A549 (cell line): ENCODE measurements around the gene ONECUT3. TPM values are rescaled to one million over a fixed set of nuclear protein-coding genes. Genes with fewer than 3 reads are reported as not detected.

Experiments used
- ATAC-seq, 2 experiments: fragments of 200-7000 bp in 1 of 2; fragments of >200 bp in 1 of 2; cut with Nextera tagmentation in 1 of 2; cut with Tn5 transposase in 1 of 2; 3 replicates each; pipeline versions ENCODE4 v1.8.0 to v1.9.1; 2018 to 2020; ENCODE audit warnings: mild to moderate bottlenecking in 1 of 2, moderate library complexity in 1 of 2
- CTCF ChIA-PET: fragments of 300-600 bp; sonication (Branson Sonifier 250); formaldehyde crosslinking; extraction: SDS; loops from one replicate; lab custom pipeline; 2021; ENCODE audit warnings: antibody characterized with exemption, inconsistent platforms; lab: Yijun Ruan, JAX
- POLR2A ChIA-PET: fragments of 350-600 bp; formaldehyde crosslinking; extraction: SDS; loops from one replicate; lab custom pipeline; 2021; ENCODE audit warnings: antibody characterized with exemption, inconsistent platforms; lab: Yijun Ruan, JAX
- DNase-seq, 2 experiments: peaks; one replicate each; pipeline versions ENCODE4 v3.0.0 to v3.0.0-alpha.2; 2011 to 2016; ENCODE audit warnings: low read depth in 1 of 2, low spot score in 1 of 2
- FAIRE-seq: peaks from 2 replicates; lab custom pipeline; 2011; peaks lifted over from hg19 to GRCh38; lab: Jason Lieb, UNC
- H3K27ac ChIP-seq, 2 experiments: fragments of >200 bp; sonication (Bioruptor Twin); formaldehyde crosslinking; 3 replicates each; pipeline ENCODE4 v1.5.1; 2016 to 2017
- H3K4me1 ChIP-seq: fragments of >200 bp; sonication (Bioruptor Twin); formaldehyde crosslinking; 3 replicates; pipeline ENCODE4 v1.6.1; 2016
- H3K4me2 ChIP-seq: fragments of >200 bp; sonication (Bioruptor Twin); formaldehyde crosslinking; 3 replicates; pipeline ENCODE4 v1.6.1; 2016
- H3K4me3 ChIP-seq: fragments of >200 bp; sonication (Bioruptor Twin); formaldehyde crosslinking; 3 replicates; pipeline ENCODE4 v1.5.1; 2016
- H3K9me3 ChIP-seq: fragments of >200 bp; sonication (Bioruptor Twin); formaldehyde crosslinking; 3 replicates; pipeline ENCODE4 v1.6.1; 2016
- ATOH8 ChIP-seq: fragments of 250-450 bp; sonication (Bioruptor Pico); IDR thresholded peaks from 2 replicates; pipeline ENCODE4 v1.5.0; 2020; ENCODE audit warnings: low read depth, mild to moderate bottlenecking, moderate library complexity
- BCL3 ChIP-seq: fragments of >200 bp; sonication (Bioruptor Twin); formaldehyde crosslinking; IDR thresholded peaks from 3 replicates; pipeline ENCODE4 v1.6.1; 2016
- BHLHE40 ChIP-seq: IDR thresholded peaks from 2 replicates; pipeline ENCODE4 v1.6.1; 2012; ENCODE audit warnings: low read depth, low read length, inconsistent platforms
- ELK1 ChIP-seq: fragments of 150-350 bp; IDR thresholded peaks from 2 replicates; pipeline ENCODE4 v1.6.1; 2014; ENCODE audit warnings: low read depth, mild to moderate bottlenecking, low read length
- ESRRA ChIP-seq: fragments of 150-350 bp; IDR thresholded peaks from 2 replicates; pipeline ENCODE4 v1.6.1; 2014; ENCODE audit warnings: mild to moderate bottlenecking, low read length, borderline replicate concordance
- FOSL2 ChIP-seq, 2 experiments: fragments of 450-650 bp in 1 of 2; fragments of >200 bp in 1 of 2; sonication (Bioruptor Twin) in 1 of 2; formaldehyde crosslinking; IDR thresholded peaks; 2 replicates each; pipeline versions ENCODE4 v1.5.0 to v1.6.1; 2016 to 2020; ENCODE audit warnings: mild to moderate bottlenecking in 1 of 2, moderate library complexity in 1 of 2
- FOXS1 ChIP-seq: fragments of 250-450 bp; sonication (Bioruptor Pico); IDR thresholded peaks from 2 replicates; pipeline ENCODE4 v1.5.0; 2020; ENCODE audit warnings: mild to moderate bottlenecking, moderate library complexity
- GATA3 ChIP-seq: IDR thresholded peaks from 2 replicates; pipeline ENCODE4 v1.6.1; 2012; ENCODE audit warnings: borderline replicate concordance
- HES2 ChIP-seq: fragments of >200 bp; sonication (Bioruptor Twin); formaldehyde crosslinking; IDR thresholded peaks from 2 replicates; pipeline ENCODE4 v1.6.1; 2016
- HOXA7 ChIP-seq: fragments of 250-450 bp; sonication (Bioruptor Pico); IDR thresholded peaks from 2 replicates; pipeline ENCODE4 v1.5.0; 2020; ENCODE audit warnings: mild to moderate bottlenecking, moderate library complexity
- HOXB13 ChIP-seq: fragments of 250-450 bp; sonication (Bioruptor Pico); IDR thresholded peaks from 2 replicates; pipeline ENCODE4 v1.5.0; 2020; ENCODE audit warnings: low read depth, mild to moderate bottlenecking, moderate library complexity
- HOXB5 ChIP-seq: fragments of 250-450 bp; sonication (Bioruptor Pico); IDR thresholded peaks from 2 replicates; pipeline ENCODE4 v1.5.0; 2020; ENCODE audit warnings: mild to moderate bottlenecking, moderate library complexity
- JUN ChIP-seq, 2 experiments: fragments of >200 bp; sonication (Bioruptor Twin); formaldehyde crosslinking; IDR thresholded peaks; 2 replicates in 1 of 2; 3 replicates in 1 of 2; pipeline ENCODE4 v1.6.1; 2016 to 2017
- NPAS2 ChIP-seq: fragments of 250-450 bp; sonication (Bioruptor Pico); IDR thresholded peaks from 2 replicates; pipeline ENCODE4 v1.8.0; 2022; ENCODE audit warnings: mild to moderate bottlenecking, moderate library complexity, borderline replicate concordance
- PHF8 ChIP-seq: fragments of 200-600 bp; sonication (generic); IDR thresholded peaks from 2 replicates; pipeline ENCODE4 v1.6.1; 2016; ENCODE audit warnings: low read depth, mild to moderate bottlenecking, antibody characterized with exemption, moderate library complexity, borderline replicate concordance
- RAD21 ChIP-seq, 2 experiments: fragments of >200 bp in 1 of 2; sonication (Bioruptor Twin) in 1 of 2; formaldehyde crosslinking in 1 of 2; IDR thresholded peaks in 1 of 2; conservative IDR thresholded peaks in 1 of 2; 2 replicates in 1 of 2; 3 replicates in 1 of 2; pipeline ENCODE4 v1.6.1; 2012 to 2018; ENCODE audit warnings: inconsistent platforms in 1 of 2
- RARB ChIP-seq: fragments of 250-450 bp; sonication (Bioruptor Pico); IDR thresholded peaks from 2 replicates; pipeline ENCODE4 v1.8.0; 2021; ENCODE audit warnings: mild to moderate bottlenecking, moderate library complexity
- RCOR1 ChIP-seq: fragments of 150-350 bp; IDR thresholded peaks from 2 replicates; pipeline ENCODE4 v1.6.1; 2014; ENCODE audit warnings: antibody characterized with exemption, low read length, low read depth
- SMC3 ChIP-seq: fragments of >200 bp; sonication (Bioruptor Twin); formaldehyde crosslinking; IDR thresholded peaks from 3 replicates; pipeline ENCODE4 v1.6.1; 2018; ENCODE audit warnings: inconsistent platforms
- TP53 ChIP-seq: fragments of 250-450 bp; sonication (Bioruptor Pico); IDR thresholded peaks from 2 replicates; pipeline ENCODE4 v1.5.0; 2021; ENCODE audit warnings: mild to moderate bottlenecking, moderate library complexity
- ZC3H11A ChIP-seq: fragments of 450-650 bp; IDR thresholded peaks from 2 replicates; pipeline ENCODE4 v1.6.1; 2014; ENCODE audit warnings: antibody characterized with exemption, mild to moderate bottlenecking
- ZFP36 ChIP-seq: fragments of 450-650 bp; IDR thresholded peaks from 2 replicates; pipeline ENCODE4 v1.6.1; 2014; ENCODE audit warnings: borderline replicate concordance; ENCODE audit not compliant: partially characterized antibody
- WGBS: methylation state at CpG from one replicate; pipeline ENCODE4 v1.1.6; 2017; ENCODE audit errors: missing lambda C conversion rate; 5-methylcytosine and 5-hydroxymethylcytosine counted together
- polyA plus RNA-seq, 4 experiments: library from polyadenylated mRNA; depleted of rRNA in 3 of 4; stranded (reverse); fragments of >200 nt; fragmentation: RNase III in 1 of 4; extraction: RNeasy Plus Mini Kit Qiagen cat#74134 plus additional on column Dnase treatment in 1 of 4; gene quantifications; 2 replicates in 3 of 4; 3 replicates in 1 of 4; pipeline ENCODE4 v1.2.3, GENCODE V29; 2011 to 2017
- TF ChIP-seq, protein P1 (sequence below): fragments of 200-600 bp; sonication (generic); IDR thresholded peaks from 2 replicates; pipeline ENCODE4 v1.6.1; 2016; ENCODE audit warnings: antibody characterized with exemption, mild to moderate bottlenecking, moderate library complexity

Gene ONECUT3
- polyA plus RNA-seq, 2 of the 4 experiments (the other 2 are of a cell fraction) = 0.01 TPM; not detected in 1

GRCh38 chr19:1811472-1811894 lies 58.2 kb downstream of the ONECUT3 start:
- H3K9me3 ChIP-seq = no peaks in the 10 kb centered on the region
- H3K27ac ChIP-seq = peak overlapping the region; percentile 92 to 96
- CTCF ChIA-PET = interaction anchor here (0.5 to 3.6 kb wide), 7 partner anchors 15 to 139 kb away, joined by 3 to 13 read pairs (median 5); no protein-coding TSS in a partner anchor
- H3K4me3 ChIP-seq = peak overlapping the region; percentile 81
- H3K4me2 ChIP-seq = peak overlapping the region; percentile 100
- POLR2A ChIA-PET = no interaction called here
- DNase-seq = peak; percentile 81 to 92
- TF ChIP-seq ATOH8 (CRISPR knock-in tag) = no peak
- TF ChIP-seq HOXB5 (CRISPR knock-in tag) = no peak
- no peak for TF ChIP-seq SMC3
- TF ChIP-seq JUN (IDR thresholded peaks at IDR 0.05) = 0 out of 5 replicates have a peak, but pooled peaks of 1 of the 2 experiments have one; percentile 9
- TF ChIP-seq HES2 = no peak
- TF ChIP-seq NPAS2 (CRISPR knock-in tag) = no peak
- no peak for TF ChIP-seq TP53 (CRISPR knock-in tag)
- TF ChIP-seq BHLHE40 = no peak
- TF ChIP-seq FOSL2 (IDR thresholded peaks at IDR 0.05) = peak; percentile 62
- peak; percentile 90 for TF ChIP-seq FOSL2 (CRISPR knock-in tag; IDR thresholded peaks at IDR 0.05)
- TF ChIP-seq HOXA7 = no peak
- no peak for TF ChIP-seq RCOR1
- H3K4me1 ChIP-seq = peaks cover 13% of the 10 kb centered on the region
- peak; percentile 27 to 32 for ATAC-seq
- no peak for FAIRE-seq
- WGBS = 3% methylated on average over 5 of the region's 13 CpGs

- Histone ChIP-seq H3K4me2 (peak within 1 kb of the TSS; percentile 100), H3K4me3 (peak within 1 kb of the TSS; percentile 81), H3K27ac (peak within 1 kb of the TSS; percentile 92 to 96), H3K9me3 (no peaks in the 10 kb centered on the region), H3K4me1 (peaks cover 13% of the 10 kb centered on the region)
- ChIA-PET POLR2A (no interaction called here), CTCF (interaction anchor here (0.5 to 3.6 kb wide), 7 partner anchors 14 to 139 kb away, joined by 3 to 13 read pairs (median 5); no protein-coding TSS in a partner anchor)
- DNase-seq (peak in 1 of 2 experiments; percentile 56), ATAC-seq (peak; percentile 48 to 60), FAIRE-seq (no peak)
- TF ChIP-seq RARB (CRISPR knock-in tag) = no peak
- peak; percentile 81 for TF ChIP-seq ZFP36
- peak in 1 of 2 experiments; percentile 43; a peak in 1 of 5 replicates for TF ChIP-seq JUN (IDR thresholded peaks at IDR 0.05)
- no CpG with 5 or more reads among the region's 48 CpGs for WGBS
Measured at GRCh38 chr19:1811942-1812425, 58.7 kb downstream of the ONECUT3 start, which contains the start of gene ATP8B3. Gene ATP8B3 (minus strand): TSS chr19:1812276. CDS start chr19:1811736, 540 bp downstream.

- FAIRE-seq = no peak
- POLR2A ChIA-PET = no interaction called here
- TF ChIP-seq BCL3 (no peak), ELK1 (no peak), RARB (CRISPR knock-in tag) (no peak), ZC3H11A (no peak), ESRRA (no peak), RAD21 (conservative IDR thresholded peaks at IDR 0.05 in 1 of 2, IDR thresholded peaks at IDR 0.05 in 1 of 2) (peak; percentile 75 to 78), GATA3 (no peak), HOXB13 (CRISPR knock-in tag) (no peak), FOXS1 (CRISPR knock-in tag) (no peak), PHF8 (no peak)
- TF ChIP-seq, protein P1, sequence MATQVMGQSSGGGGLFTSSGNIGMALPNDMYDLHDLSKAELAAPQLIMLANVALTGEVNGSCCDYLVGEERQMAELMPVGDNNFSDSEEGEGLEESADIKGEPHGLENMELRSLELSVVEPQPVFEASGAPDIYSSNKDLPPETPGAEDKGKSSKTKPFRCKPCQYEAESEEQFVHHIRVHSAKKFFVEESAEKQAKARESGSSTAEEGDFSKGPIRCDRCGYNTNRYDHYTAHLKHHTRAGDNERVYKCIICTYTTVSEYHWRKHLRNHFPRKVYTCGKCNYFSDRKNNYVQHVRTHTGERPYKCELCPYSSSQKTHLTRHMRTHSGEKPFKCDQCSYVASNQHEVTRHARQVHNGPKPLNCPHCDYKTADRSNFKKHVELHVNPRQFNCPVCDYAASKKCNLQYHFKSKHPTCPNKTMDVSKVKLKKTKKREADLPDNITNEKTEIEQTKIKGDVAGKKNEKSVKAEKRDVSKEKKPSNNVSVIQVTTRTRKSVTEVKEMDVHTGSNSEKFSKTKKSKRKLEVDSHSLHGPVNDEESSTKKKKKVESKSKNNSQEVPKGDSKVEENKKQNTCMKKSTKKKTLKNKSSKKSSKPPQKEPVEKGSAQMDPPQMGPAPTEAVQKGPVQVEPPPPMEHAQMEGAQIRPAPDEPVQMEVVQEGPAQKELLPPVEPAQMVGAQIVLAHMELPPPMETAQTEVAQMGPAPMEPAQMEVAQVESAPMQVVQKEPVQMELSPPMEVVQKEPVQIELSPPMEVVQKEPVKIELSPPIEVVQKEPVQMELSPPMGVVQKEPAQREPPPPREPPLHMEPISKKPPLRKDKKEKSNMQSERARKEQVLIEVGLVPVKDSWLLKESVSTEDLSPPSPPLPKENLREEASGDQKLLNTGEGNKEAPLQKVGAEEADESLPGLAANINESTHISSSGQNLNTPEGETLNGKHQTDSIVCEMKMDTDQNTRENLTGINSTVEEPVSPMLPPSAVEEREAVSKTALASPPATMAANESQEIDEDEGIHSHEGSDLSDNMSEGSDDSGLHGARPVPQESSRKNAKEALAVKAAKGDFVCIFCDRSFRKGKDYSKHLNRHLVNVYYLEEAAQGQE = no peak
Measured at GRCh38 chr19:1812426-1813191, 59.3 kb downstream of the ONECUT3 start.

More at GRCh38 chr19:1812426-1813191, 59.3 kb downstream of the ONECUT3 start:
- peaks cover 13% of the 10 kb centered on the region for H3K4me1 ChIP-seq
- peak; percentile 79 to 91 for ATAC-seq
- H3K4me3 ChIP-seq = peak overlapping the region; percentile 81
- under 1% methylated on average over 12 of the region's 47 CpGs for WGBS
- peak overlapping the region; percentile 100 for H3K4me2 ChIP-seq
- H3K9me3 ChIP-seq = no peaks in the 10 kb centered on the region
- CTCF ChIA-PET = interaction anchor here (1.2 to 3.7 kb wide), 6 partner anchors 15 to 266 kb away, joined by 5 to 29 read pairs (median 10); no protein-coding TSS in a partner anchor
- H3K27ac ChIP-seq = peak overlapping the region; percentile 92 to 96
- DNase-seq = peak; percentile 88 to 97
